ENCODE results near the gene DNAH7. TPM values are rescaled to one million over a fixed set of nuclear protein-coding genes. Genes with fewer than 3 reads are reported as not detected.

Gene DNAH7
- total and polyA plus RNA-seq, 12 donors = 0.36 to 3.6 (median 1.4) TPM

GRCh38 chr2:196086517-196087368, 18.1 kb upstream of the DNAH7 start:
- no peak for DNase-seq
- Histone ChIP-seq H3K36me3 (replicated peaks in 1 of 2) (no peaks in the 10 kb centered on the region), H3K27ac (no peak overlapping the region), H3K27me3 (no peaks in the 10 kb centered on the region), H3K4me1 (replicated peaks in 1 of 2) (no peaks in the 10 kb centered on the region), H3K4me3 (no peak overlapping the region), H3K9me3 (replicated peaks in 1 of 3) (no peaks in the 10 kb centered on the region)
- no peak for TF ChIP-seq POLR2A (IDR thresholded peaks at IDR 0.05)
- TF ChIP-seq, protein P1, sequence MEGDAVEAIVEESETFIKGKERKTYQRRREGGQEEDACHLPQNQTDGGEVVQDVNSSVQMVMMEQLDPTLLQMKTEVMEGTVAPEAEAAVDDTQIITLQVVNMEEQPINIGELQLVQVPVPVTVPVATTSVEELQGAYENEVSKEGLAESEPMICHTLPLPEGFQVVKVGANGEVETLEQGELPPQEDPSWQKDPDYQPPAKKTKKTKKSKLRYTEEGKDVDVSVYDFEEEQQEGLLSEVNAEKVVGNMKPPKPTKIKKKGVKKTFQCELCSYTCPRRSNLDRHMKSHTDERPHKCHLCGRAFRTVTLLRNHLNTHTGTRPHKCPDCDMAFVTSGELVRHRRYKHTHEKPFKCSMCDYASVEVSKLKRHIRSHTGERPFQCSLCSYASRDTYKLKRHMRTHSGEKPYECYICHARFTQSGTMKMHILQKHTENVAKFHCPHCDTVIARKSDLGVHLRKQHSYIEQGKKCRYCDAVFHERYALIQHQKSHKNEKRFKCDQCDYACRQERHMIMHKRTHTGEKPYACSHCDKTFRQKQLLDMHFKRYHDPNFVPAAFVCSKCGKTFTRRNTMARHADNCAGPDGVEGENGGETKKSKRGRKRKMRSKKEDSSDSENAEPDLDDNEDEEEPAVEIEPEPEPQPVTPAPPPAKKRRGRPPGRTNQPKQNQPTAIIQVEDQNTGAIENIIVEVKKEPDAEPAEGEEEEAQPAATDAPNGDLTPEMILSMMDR (IDR thresholded peaks at IDR 0.05) = no peak
- intact Hi-C loops (cut with DNase I) = no loop called here
- 72 to 84% (median 76%) methylated on average over 7 of the region's 7 CpGs for WGBS, 4 donors

- no peak for DNase-seq
- Histone ChIP-seq H3K27me3 (no peaks in the 10 kb centered on the region), H3K4me1 (replicated peaks in 1 of 2) (peaks cover 8 to 23% of the 10 kb centered on the region in 2 donors), H3K36me3 (replicated peaks in 1 of 2) (no peaks in the 10 kb centered on the region), H3K27ac (no peak overlapping the region), H3K4me3 (no peak overlapping the region), H3K9me3 (replicated peaks in 1 of 3) (no peaks in the 10 kb centered on the region)
- intact Hi-C loops (cut with DNase I) = loop anchor here in 1 of 2 donors (5.0 kb wide), 1 partner anchor 194 kb away; no protein-coding TSS in a partner anchor
- 87 to 95% (median 90%) methylated on average over 2 to 5 of the region's 5 CpGs for WGBS, 4 donors
- TF ChIP-seq, protein P1 (IDR thresholded peaks at IDR 0.05) = no peak
- TF ChIP-seq POLR2A (IDR thresholded peaks at IDR 0.05) = no peak
Measured at GRCh38 chr2:196083601-196084000, 15.0 kb upstream of the DNAH7 start.

DNA sequence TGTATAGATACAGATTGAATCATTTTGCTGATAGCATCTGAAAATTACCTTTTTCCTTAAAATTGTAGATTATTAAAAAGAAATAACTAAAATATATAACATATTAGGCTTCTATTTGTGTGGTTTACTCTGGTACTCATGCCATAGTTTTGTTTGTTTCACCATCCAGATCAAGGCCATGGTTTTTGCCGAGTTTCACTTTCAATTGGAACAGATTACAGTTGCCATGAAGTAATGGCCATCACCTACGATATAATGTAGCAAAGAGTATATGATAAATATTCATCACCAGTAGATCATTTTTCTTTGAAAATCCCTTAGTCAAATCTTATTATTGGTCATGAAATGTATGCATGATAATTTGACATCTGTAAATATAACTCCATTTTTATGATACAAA, 11.9 kb upstream of the DNAH7 start:
- DNase-seq = no peak
- Histone ChIP-seq H3K36me3 (replicated peaks in 1 of 2) (no peaks in the 10 kb centered on the region), H3K4me1 (replicated peaks in 1 of 2) (peaks cover 14 to 26% of the 10 kb centered on the region in 2 donors), H3K27me3 (no peaks in the 10 kb centered on the region), H3K27ac (no peak overlapping the region), H3K9me3 (replicated peaks in 1 of 3) (no peaks in the 10 kb centered on the region), H3K4me3 (no peak overlapping the region)
- no peak for TF ChIP-seq POLR2A (IDR thresholded peaks at IDR 0.05)
- TF ChIP-seq, protein P1 (IDR thresholded peaks at IDR 0.05) = no peak
- intact Hi-C loops (cut with DNase I) = loop anchor here in 1 of 2 donors (5.0 kb wide), 1 partner anchor 197 kb away; no protein-coding TSS in a partner anchor
- WGBS, 4 donors = 18 to 35% (median 27%) methylated on average over 2 of the region's 2 CpGs

- Histone ChIP-seq H3K27me3 (no peaks in the 10 kb centered on the region), H3K36me3 (replicated peaks in 1 of 2) (no peaks in the 10 kb centered on the region), H3K4me3 (no peak overlapping the region), H3K4me1 (replicated peaks in 1 of 2) (peaks cover 14 to 28% of the 10 kb centered on the region in 2 donors), H3K9me3 (replicated peaks in 1 of 3) (no peaks in the 10 kb centered on the region), H3K27ac (no peak overlapping the region)
- intact Hi-C loops (cut with DNase I) = loop anchor here in 1 of 2 donors (10.0 kb wide), 1 partner anchor 196 kb away; no protein-coding TSS in a partner anchor
- DNase-seq = no peak
- TF ChIP-seq, protein P1 (IDR thresholded peaks at IDR 0.05) = no peak
- no peak for TF ChIP-seq POLR2A (IDR thresholded peaks at IDR 0.05)
- 35 to 48% (median 40%) methylated on average over 1 of the region's 1 CpG for WGBS, 4 donors
Measured at GRCh38 chr2:196079052-196079451, 10.4 kb upstream of the DNAH7 start.

Data from adrenal gland (tissue), 12 donors.